Nephron progenitor cell (in vitro differentiated cells): ENCODE data around the gene IDE.

Source experiments
- DNase-seq: peaks from one replicate; pipeline ENCODE4 v3.0.0; 2021
- H3K27ac Mint-ChIP-seq: 2 replicates; pipeline ENCODE4 v1.8.0; 2021; ENCODE audit warnings: mild to moderate bottlenecking, moderate library complexity, mixed read lengths
- H3K27me3 Mint-ChIP-seq: 2 replicates; pipeline ENCODE4 v1.8.0; 2021; ENCODE audit warnings: mild to moderate bottlenecking, low read depth, mixed read lengths; ENCODE audit not compliant: poor library complexity
- H3K36me3 Mint-ChIP-seq: 2 replicates; pipeline ENCODE4 v1.8.0; 2021; ENCODE audit warnings: low read depth, mixed read lengths
- H3K4me1 Mint-ChIP-seq: 2 replicates; pipeline ENCODE4 v1.8.0; 2021; ENCODE audit warnings: mixed read lengths
- H3K4me3 Mint-ChIP-seq: 2 replicates; pipeline ENCODE4 v1.8.0; 2021; ENCODE audit warnings: mild to moderate bottlenecking, moderate library complexity, mixed read lengths
- H3K9me3 Mint-ChIP-seq: 2 replicates; pipeline ENCODE4 v1.8.0; 2021; ENCODE audit warnings: mild to moderate bottlenecking, moderate library complexity, mixed read lengths
- CTCF ChIP-seq: fragments of 200-600 bp; sonication (generic); IDR thresholded peaks from 2 replicates; pipeline ENCODE4 v1.5.0; 2021; ENCODE audit warnings: antibody characterized with exemption

IDE gene

GRCh38 chr10:92573798-92574547, at the start of gene IDE:
TSS of gene IDE (minus strand) at chr10:92574093. CDS start at chr10:92574019, 74 bp downstream.
- H3K4me3 Mint-ChIP-seq, result peak within 1 kb of the TSS; percentile 84

GRCh38 chr10:92619368-92619767, 45.5 kb upstream of the IDE start:
- Mint-ChIP-seq H3K9me3 (peaks cover under 1% of the 10 kb centered on the region), H3K4me3 (no peak overlapping the region), H3K27ac (no peak overlapping the region), H3K36me3 (peaks cover 93% of the 10 kb centered on the region), H3K4me1 (no peaks in the 10 kb centered on the region), H3K27me3 (no peaks in the 10 kb centered on the region)
- DNase-seq, result no peak
- TF ChIP-seq CTCF, result no peak

More at GRCh38 chr10:92573798-92574547, at the start of gene IDE:
- Mint-ChIP-seq H3K27me3 (no peaks in the 10 kb centered on the region), H3K36me3 (peaks cover 6% of the 10 kb centered on the region), H3K27ac (peak within 1 kb of the TSS; percentile 97), H3K4me1 (peaks cover 37% of the 10 kb centered on the region), H3K9me3 (no peaks in the 10 kb centered on the region)
- peak; percentile 91 for DNase-seq
- TF ChIP-seq CTCF, result peak; percentile 65

GRCh38 chr10:92615515-92615914, 41.6 kb upstream of the IDE start:
- no peaks in the 10 kb centered on the region for H3K27me3 Mint-ChIP-seq
- H3K9me3 Mint-ChIP-seq, result no peaks in the 10 kb centered on the region

GRCh38 chr10:92604841-92605240, 30.9 kb upstream of the IDE start:
- Mint-ChIP-seq H3K36me3 (peaks cover 69% of the 10 kb centered on the region), H3K4me3 (no peak overlapping the region), H3K27me3 (no peaks in the 10 kb centered on the region), H3K4me1 (no peaks in the 10 kb centered on the region), H3K9me3 (peaks cover 29% of the 10 kb centered on the region), H3K27ac (peak overlapping the region; percentile 52)
- DNase-seq, result no peak
- TF ChIP-seq CTCF, result no peak

More at GRCh38 chr10:92615515-92615914, 41.6 kb upstream of the IDE start:
- no peak for TF ChIP-seq CTCF
- Mint-ChIP-seq H3K4me1 (no peaks in the 10 kb centered on the region), H3K4me3 (no peak overlapping the region), H3K36me3 (peaks cover 77% of the 10 kb centered on the region), H3K27ac (no peak overlapping the region)
- no peak for DNase-seq

- TF ChIP-seq CTCF, result no peak
- Mint-ChIP-seq H3K27ac (no peak overlapping the region), H3K9me3 (peaks cover 53% of the 10 kb centered on the region), H3K4me1 (peaks cover 28% of the 10 kb centered on the region), H3K36me3 (peaks cover 66% of the 10 kb centered on the region), H3K27me3 (no peaks in the 10 kb centered on the region), H3K4me3 (no peak overlapping the region)
- no peak for DNase-seq
Measured at GRCh38 chr10:92598321-92598720, 24.4 kb upstream of the IDE start.

GRCh38 chr10:92595505-92595904, 21.6 kb upstream of the IDE start:
- H3K27ac Mint-ChIP-seq, result no peak overlapping the region
- DNase-seq, result no peak
- no peak for TF ChIP-seq CTCF
- no peaks in the 10 kb centered on the region for H3K27me3 Mint-ChIP-seq
- H3K4me1 Mint-ChIP-seq, result peaks cover 47% of the 10 kb centered on the region
- H3K9me3 Mint-ChIP-seq, result peaks cover 31% of the 10 kb centered on the region
- H3K36me3 Mint-ChIP-seq, result peaks cover 40% of the 10 kb centered on the region
- H3K4me3 Mint-ChIP-seq, result peak overlapping the region; percentile 97
